Measurements from ENCODE around the gene SCRT2.
A peak's percentile ranks its signal among the peaks of the same experiment; 100 is the strongest.

The SCRT2 gene

GRCh38 chr20:669573-669972 lies 6.0 kb downstream of the SCRT2 start:
- DNase-seq, result no peak

DNA sequence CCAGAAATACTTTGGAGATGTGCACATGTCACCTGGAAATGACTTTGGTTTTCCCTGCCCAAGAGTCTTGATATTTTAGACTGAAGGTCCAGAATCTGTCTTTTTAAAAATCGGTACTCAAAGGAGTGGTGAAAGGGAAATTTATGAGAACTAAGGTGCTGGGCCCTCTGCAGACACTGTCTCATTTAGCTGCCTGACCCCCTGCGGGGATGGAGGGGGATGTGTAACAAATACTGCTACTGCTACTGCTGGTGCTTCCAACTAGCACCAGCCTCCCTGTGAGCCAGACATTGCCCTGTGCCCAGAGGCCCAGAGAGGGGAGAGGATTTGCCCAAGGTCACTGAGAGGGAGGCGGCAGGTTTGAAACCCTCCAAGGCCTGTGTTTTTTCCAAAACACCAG lies 7.0 kb downstream of the SCRT2 start:
- DNase-seq, result no peak

DNA sequence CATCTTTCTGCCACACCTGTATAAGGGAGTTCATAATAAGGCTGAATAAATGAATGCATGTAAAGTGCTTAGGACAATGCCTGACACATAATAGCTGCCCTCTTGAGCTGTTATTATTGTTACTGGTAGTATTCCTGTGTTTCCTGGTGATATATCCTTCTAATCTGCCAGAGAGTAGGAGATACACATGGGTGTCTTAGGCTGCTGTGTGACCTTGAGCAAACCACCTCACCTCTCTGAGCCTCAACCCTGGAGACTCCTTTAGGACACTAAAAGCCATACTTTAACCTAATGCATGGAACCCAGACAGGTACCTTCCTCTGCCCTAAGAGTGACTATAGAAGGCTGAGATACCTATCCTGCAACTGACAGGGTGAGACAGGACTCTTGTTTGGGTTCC lies 7.6 kb downstream of the SCRT2 start:
- no peak for DNase-seq

DNA sequence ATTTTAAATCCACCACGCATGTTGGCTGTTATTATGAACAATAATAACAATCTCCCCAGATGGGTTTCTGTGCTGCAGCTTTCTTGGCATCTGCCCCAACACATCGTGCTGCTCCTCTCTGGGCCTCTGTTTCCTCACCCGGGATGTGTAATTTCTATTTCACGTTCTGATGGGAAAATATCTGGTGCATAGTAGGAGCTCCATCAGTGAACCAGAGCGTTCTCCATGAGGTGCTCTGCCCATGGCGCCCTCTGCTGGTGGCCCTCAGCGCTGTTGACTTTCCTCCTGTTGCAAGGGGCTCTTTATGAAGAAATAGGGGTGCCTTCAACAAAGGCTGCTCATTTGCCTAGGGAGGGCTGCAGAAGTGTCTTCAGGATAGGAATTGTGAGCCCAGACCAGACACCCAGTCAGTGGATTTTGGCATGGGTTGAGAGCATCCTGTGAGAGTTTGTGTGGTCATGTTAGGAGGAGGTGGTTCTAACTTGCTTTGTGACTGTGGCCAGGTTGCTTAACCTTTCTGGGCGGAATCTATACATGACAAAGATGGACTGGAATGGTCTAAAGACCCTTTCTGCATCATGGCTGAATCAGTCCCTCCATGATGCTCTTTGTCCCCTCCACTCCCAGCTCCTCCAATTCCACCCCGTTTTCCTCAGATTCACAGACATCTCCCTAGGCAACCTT lies 8.1 kb downstream of the SCRT2 start:
- DNase-seq, result peak; percentile 42

DNA sequence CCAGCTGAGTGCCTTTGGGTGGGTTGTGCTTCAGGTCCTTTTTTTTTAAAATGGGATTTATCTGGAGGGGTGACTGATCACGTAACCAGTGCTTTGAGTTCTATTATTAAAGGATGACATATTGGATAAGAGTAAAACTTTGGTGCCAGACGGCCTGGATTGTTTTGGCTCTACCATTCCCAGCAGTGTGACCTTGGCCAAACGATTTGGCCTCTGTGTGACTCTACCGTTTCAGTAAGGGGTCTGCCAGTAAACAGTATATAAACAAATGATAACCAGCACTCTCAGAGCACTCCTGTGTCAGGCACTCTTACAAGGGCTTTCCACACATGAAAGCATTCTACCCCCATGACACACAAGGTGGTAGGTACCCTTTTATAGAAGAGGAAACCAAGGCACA lies 8.7 kb downstream of the SCRT2 start:
- DNase-seq, result no peak

DNA sequence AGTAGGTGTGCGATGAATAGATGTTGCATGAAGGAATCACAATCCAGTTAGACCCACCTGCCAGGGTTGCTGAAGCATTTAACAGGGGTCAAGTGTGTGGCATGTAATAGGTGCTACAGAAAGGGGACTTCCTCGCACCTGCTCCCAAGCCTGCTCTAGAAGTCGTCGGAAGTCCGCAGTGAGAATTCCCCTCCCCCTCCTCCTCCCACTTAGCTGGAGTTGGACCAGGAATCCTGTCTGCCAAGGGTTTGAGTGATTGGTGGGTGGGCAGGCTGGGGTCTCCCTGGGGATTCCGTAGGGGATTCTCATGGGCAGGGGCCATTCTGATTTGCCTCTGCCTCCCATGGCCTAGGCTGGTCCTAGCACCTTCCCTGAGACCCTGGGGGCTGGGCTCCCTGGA lies 10.3 kb downstream of the SCRT2 start:
- DNase-seq, result no peak

GRCh38 chr20:664576-664975 lies 11.0 kb downstream of the SCRT2 start:
- DNase-seq, result no peak

- no peak for DNase-seq
Measured at GRCh38 chr20:664151-664550, 11.5 kb downstream of the SCRT2 start.

DNA sequence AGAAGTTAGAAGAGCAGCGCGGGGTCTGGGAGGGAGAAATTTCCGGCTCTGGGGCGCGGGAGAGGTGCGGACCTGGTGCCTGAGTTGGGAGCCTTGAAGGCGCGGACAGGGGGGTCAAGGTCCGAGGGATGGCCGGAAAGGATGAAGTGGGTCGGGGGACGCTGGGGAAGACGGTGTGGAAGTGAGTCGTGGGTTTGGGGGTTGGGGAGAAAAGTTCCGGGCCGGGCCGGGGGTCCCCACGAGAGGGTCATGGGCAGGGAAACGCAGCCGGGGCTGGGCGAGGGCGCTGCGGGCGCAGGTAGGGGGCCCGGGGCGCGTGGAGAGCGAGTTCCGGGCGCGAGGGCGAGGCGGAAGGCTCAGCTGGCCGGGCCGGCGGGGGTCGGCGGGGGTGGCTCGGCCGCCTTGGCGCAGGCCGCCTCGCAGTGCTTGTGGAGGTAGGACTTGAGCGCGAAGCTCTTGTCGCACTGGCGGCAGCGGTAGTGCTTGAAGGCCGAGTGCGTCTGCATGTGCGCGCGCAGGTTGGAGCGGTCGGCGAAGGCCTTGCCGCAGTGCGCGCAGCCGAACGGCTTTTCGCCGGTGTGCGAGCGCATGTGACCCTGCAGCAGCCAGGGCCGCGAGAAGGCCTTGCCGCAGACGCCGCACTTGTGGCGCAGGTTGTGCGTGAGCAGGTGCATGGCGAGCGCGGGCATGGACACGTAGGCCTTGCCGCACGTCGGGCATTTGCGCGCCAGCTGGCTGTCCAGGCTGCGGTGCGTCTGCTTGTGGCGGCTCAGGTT lies 12.1 kb downstream of the SCRT2 start:
- DNase-seq, result no peak

DNA sequence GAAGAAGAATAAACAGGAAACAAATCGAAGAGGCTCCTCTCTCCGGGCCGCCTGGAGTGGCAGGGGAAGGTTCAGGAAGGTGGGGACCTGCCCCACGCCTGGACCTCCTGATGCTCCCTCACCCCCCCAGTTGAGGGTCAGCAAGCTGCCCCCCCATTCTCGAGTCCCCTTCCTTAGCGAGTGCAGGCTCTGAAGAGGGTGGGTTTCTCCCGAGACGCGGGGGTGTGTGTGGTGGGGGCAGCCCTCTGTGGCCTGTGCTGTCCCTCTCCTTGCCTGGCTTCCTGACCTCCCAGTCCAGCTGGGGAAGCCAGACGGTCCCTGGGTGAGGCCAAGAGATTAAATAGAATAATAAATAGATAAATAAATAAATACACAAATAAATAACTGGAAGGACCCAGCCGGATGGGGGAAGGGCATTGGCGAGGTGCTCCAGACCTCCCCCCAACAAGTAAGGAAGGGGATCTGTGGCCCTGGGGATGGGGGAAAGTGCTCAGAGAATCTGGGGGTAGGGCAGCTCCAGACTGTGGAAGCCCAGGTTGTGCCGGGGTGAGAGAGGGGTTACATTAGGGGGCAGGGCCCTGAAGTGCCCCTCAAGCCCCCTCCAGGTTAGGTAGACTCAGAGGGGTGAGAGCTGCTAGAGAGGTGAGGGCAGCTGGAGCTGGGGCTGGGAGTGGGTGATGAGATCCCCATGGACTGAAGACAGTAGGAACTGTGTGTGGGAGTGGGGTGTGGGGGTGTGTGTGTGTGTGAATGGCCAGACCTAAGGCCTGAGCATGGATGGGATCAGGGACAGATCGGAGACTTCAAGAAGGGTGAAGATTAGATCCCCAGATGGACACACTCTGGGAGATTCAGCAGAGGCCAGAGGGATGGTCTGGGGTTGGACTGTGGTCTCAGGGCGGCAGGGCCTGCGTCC lies 13.1 kb downstream of the SCRT2 start:
- DNase-seq, result no peak

- no peak for DNase-seq
Measured at GRCh38 chr20:661474-662270, 13.9 kb downstream of the SCRT2 start.

GRCh38 chr20:658731-659291 lies 16.8 kb downstream of the SCRT2 start:
- no peak for DNase-seq

GRCh38 chr20:658202-658601 lies 17.4 kb downstream of the SCRT2 start:
- no peak for DNase-seq

- no peak for DNase-seq
Measured at GRCh38 chr20:655726-656624, 19.6 kb downstream of the SCRT2 start.

DNA sequence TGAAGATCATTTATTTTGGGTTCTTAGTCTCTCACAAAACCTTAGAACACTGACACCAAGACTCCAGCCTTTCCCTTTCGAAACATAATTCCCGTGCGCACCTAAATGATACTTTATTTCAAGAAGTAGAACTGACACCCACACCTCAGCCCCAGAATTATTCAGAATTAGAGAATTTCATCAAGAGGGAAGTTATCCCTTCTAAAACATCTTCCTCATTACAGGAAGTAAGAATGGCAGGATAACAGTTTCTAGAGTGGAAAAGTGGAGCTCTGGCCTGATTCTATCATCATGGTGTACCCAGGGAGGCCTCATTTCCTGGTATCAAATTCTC lies 21.2 kb downstream of the SCRT2 start:
- no peak for DNase-seq

- DNase-seq, result no peak
Measured at GRCh38 chr20:653590-654416, 21.8 kb downstream of the SCRT2 start.

GRCh38 chr20:653110-653589 lies 22.5 kb downstream of the SCRT2 start, which contains the start of gene SRXN1:
Gene SRXN1 (minus strand): TSS chr20:653200. CDS start chr20:653185, 15 bp downstream.
- DNase-seq, result peak; percentile 81

GRCh38 chr20:652615-653109 lies 22.9 kb downstream of the SCRT2 start:
- no peak for DNase-seq

DNA sequence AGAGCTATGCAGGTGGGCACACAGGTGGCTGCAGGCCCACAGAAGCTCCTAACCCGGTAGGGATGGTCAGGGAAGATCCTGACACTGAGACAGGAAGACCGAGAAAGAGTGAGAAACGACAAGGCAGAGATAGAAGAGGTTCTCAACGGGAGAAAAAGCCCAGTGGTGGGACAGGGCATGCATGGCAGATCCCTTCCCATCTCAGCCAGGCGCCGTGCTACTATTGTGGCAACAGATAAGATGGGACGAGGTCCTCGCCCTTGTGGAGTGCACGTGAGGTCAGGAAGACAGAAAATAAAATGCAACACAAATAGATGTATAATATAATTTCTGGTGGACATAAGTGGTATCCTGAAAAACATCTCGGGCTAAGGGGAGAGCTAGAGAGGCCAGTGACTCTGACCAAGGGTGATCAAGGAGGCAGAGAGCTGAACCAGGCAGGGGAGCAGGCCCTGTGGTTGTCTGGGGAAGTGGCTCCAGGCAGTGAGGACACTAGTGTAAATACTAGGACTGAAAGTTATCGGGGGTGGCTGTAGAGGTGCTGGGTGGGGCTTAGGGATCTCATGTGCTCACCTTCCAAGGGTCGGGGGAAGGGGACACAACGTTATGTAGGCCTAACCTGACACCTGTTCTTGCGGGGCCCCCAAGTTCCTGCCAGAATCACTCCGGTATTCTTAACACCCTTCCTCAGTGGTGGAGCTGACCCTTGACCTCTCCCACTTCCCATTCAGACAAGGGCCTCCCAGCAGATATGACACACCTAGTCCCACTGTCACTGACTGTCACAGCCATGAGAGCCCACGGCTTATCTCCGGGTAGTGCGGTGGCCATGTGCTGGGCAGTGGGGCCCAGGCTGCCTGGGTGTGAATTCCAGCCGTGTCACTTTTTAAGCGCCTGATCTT lies 23.6 kb downstream of the SCRT2 start:
- DNase-seq, result no peak
